Endothelial cell of umbilical vein (primary cell): Measurements from ENCODE around the gene NDUFS8. TPM values are rescaled to one million over a fixed set of nuclear protein-coding genes. Genes with fewer than 3 reads are reported as not detected.

ENCODE experiments used
- BruUV-seq: library from RNA; stranded (reverse); fragments of 400-500 nt; replicated peaks from 2 replicates; lab custom pipeline; 2021; lab: Mats Ljungman, UMichigan
- CTCF ChIA-PET: fragments of 300-600, 350-600 bp; sonication (Branson Sonifier 250); formaldehyde crosslinking; loops from one replicate; lab custom pipeline; 2021; ENCODE audit warnings: antibody characterized with exemption, inconsistent platforms; lab: Charles Lee
- POLR2A ChIA-PET: fragments of 300-600, 350-600 bp; sonication (Branson Sonifier 250); formaldehyde crosslinking; loops from one replicate; lab custom pipeline; 2021; ENCODE audit warnings: antibody characterized with exemption, inconsistent platforms; lab: Charles Lee
- DNase-seq: peaks from one replicate; pipeline ENCODE4 v3.0.0-alpha.2; 2011; ENCODE audit warnings: low read depth, low spot score
- FAIRE-seq: peaks from 2 replicates; lab custom pipeline; 2011; peaks lifted over from hg19 to GRCh38; lab: Jason Lieb, UNC
- H2AFZ ChIP-seq: 2 replicates; pipeline ENCODE4 v1.6.0; 2012; ENCODE audit warnings: low read depth, low read length, control low read depth, inconsistent platforms
- H3K27ac ChIP-seq: 2 replicates; pipeline ENCODE4 v1.5.1; 2011; ENCODE audit warnings: low read depth, mild to moderate bottlenecking, control low read depth, low read length, moderate library complexity; ENCODE audit not compliant: insufficient read depth
- H3K27me3 ChIP-seq, 2 experiments: 2 replicates each; pipeline versions ENCODE4 v1.6.0 to v1.6.1; 2011; ENCODE audit warnings: low read length in 2 of 2, mixed read lengths in 1 of 2; ENCODE audit not compliant: control insufficient read depth in 2 of 2, insufficient read depth in 2 of 2
- H3K36me3 ChIP-seq, 2 experiments: 2 replicates in 1 of 2; 3 replicates in 1 of 2; pipeline ENCODE4 v1.5.1; 2011; ENCODE audit warnings: low read length in 2 of 2, mild to moderate bottlenecking in 1 of 2, moderate library complexity in 1 of 2; ENCODE audit not compliant: control insufficient read depth in 2 of 2, insufficient read depth in 2 of 2; ENCODE audit errors: extremely low read depth in 1 of 2
- H3K4me1 ChIP-seq: 3 replicates; pipeline ENCODE4 v1.5.1; 2011; ENCODE audit warnings: mild to moderate bottlenecking, low read length; ENCODE audit not compliant: control insufficient read depth, insufficient read depth; ENCODE audit errors: extremely low read depth
- H3K4me2 ChIP-seq: 2 replicates; pipeline ENCODE4 v1.6.1; 2011; ENCODE audit warnings: low read length, control low read depth, mixed read lengths; ENCODE audit not compliant: insufficient read depth
- H3K4me3 ChIP-seq, 3 experiments: fragments of 200-600 bp in 1 of 3; sonication (generic), shearing (Covaris generic) in 1 of 3; replicated peaks in 1 of 3; 2 replicates each; pipeline ENCODE4 v1.5.1; 2011 to 2016; ENCODE audit warnings: control low read depth in 3 of 3, low read length in 3 of 3, mild to moderate bottlenecking in 2 of 3, inconsistent platforms in 1 of 3, low read depth in 1 of 3, moderate library complexity in 1 of 3; ENCODE audit not compliant: insufficient read depth in 1 of 3
- H3K79me2 ChIP-seq: 2 replicates; pipeline ENCODE4 v1.6.0; 2012; ENCODE audit warnings: low read length, inconsistent platforms; ENCODE audit not compliant: control insufficient read depth, insufficient read depth
- H3K9ac ChIP-seq: replicated peaks from 2 replicates; pipeline ENCODE3; 2011; ENCODE audit warnings: low read length, control low read depth; ENCODE audit not compliant: insufficient read depth; ENCODE audit errors: extremely low read depth
- H3K9me1 ChIP-seq: replicated peaks from 3 replicates; pipeline ENCODE4 v1.6.0; 2011; ENCODE audit warnings: mild to moderate bottlenecking, low read length; ENCODE audit not compliant: control insufficient read depth, insufficient read depth; ENCODE audit errors: extremely low read depth
- H3K9me3 ChIP-seq: replicated peaks from 2 replicates; pipeline ENCODE4 v1.5.1; 2012; ENCODE audit warnings: low read length, inconsistent platforms; ENCODE audit not compliant: control insufficient read depth, insufficient read depth
- H4K20me1 ChIP-seq: replicated peaks from 2 replicates; pipeline ENCODE3; 2011; ENCODE audit warnings: mild to moderate bottlenecking, low read length; ENCODE audit not compliant: control insufficient read depth, insufficient read depth; ENCODE audit errors: extremely low read depth
- EZH2 ChIP-seq: IDR thresholded peaks from 2 replicates; pipeline ENCODE4 v1.6.1; 2012; ENCODE audit warnings: borderline replicate concordance, low read depth, mild to moderate bottlenecking, moderate library complexity, low read length, inconsistent platforms; ENCODE audit not compliant: severe bottlenecking
- FOS ChIP-seq: IDR thresholded peaks from 2 replicates; pipeline ENCODE4 v1.6.1; 2011; ENCODE audit warnings: mild to moderate bottlenecking, low read length, moderate library complexity, borderline replicate concordance; ENCODE audit not compliant: insufficient read depth
- GATA2 ChIP-seq: IDR thresholded peaks from 2 replicates; pipeline ENCODE4 v1.7.0; 2011; ENCODE audit warnings: low read depth, mild to moderate bottlenecking, moderate library complexity, mixed read lengths, low read length; ENCODE audit not compliant: insufficient read length, insufficient read depth
- JUN ChIP-seq: IDR thresholded peaks from 2 replicates; pipeline ENCODE4 v1.6.1; 2011; ENCODE audit warnings: borderline replicate concordance, low read depth; ENCODE audit not compliant: insufficient read length, insufficient read depth
- MYC ChIP-seq: IDR thresholded peaks from one replicate; pipeline ENCODE4 v1.6.1; 2011; ENCODE audit warnings: mild to moderate bottlenecking, low read depth, low read length
- POLR2A ChIP-seq: IDR thresholded peaks from 2 replicates; pipeline ENCODE4 v1.6.1; 2012; ENCODE audit warnings: low read depth, mild to moderate bottlenecking, control low read depth, low read length
- POLR2AphosphoS5 ChIP-seq: IDR thresholded peaks from 2 replicates; pipeline ENCODE4 v1.6.1; 2012; ENCODE audit warnings: low read depth, mild to moderate bottlenecking, control low read depth, low read length, moderate library complexity; ENCODE audit not compliant: insufficient read depth
- dilution Hi-C: fragments of 300-500 bp; cut with MboI; formaldehyde crosslinking; loops from one replicate; pipeline ENCODE4 v1.15.0; 2019; ENCODE audit warnings: low sequenced_read_pairs; ENCODE audit not compliant: extremely low pct_ligation_motif_present
- intact Hi-C: fragments of 100-400 bp; cut with micrococcal nuclease; formaldehyde crosslinking; loops from one replicate; pipeline ENCODE4 v1.10.0; 2022
- polyA plus RNA-seq, 4 experiments: library from polyadenylated mRNA; depleted of rRNA in 3 of 4; stranded (reverse) in 3 of 4; unstranded in 1 of 4; fragments of >200 nt; gene quantifications; 2 replicates each; pipeline versions ENCODE4 v1.2.1 to v1.2.3, GENCODE V29; 2011 to 2012; ENCODE audit warnings: missing spikeins in 1 of 4
- total RNA-seq: library from RNA; stranded (reverse); gene quantifications from 2 replicates; pipeline ENCODE4 v1.2.3, GENCODE V29; 2021
- TF ChIP-seq, protein P1 (sequence below): IDR thresholded peaks from 2 replicates; pipeline ENCODE4 v1.6.1; 2011; ENCODE audit not compliant: insufficient read depth, insufficient read length
- TF ChIP-seq, protein P2 (sequence below), 2 donors: IDR thresholded peaks; 1 replicate in 1 of 2; 2 replicates in 1 of 2; pipeline ENCODE4 v1.5.1; 2011; ENCODE audit warnings: low read length in 2 of 2, mild to moderate bottlenecking in 2 of 2, moderate library complexity in 2 of 2, control low read depth in 1 of 2, inconsistent platforms in 1 of 2, low read depth in 1 of 2; ENCODE audit not compliant: insufficient read depth in 1 of 2; ENCODE audit errors: extremely low read depth in 1 of 2

NDUFS8 gene
- total and polyA plus RNA-seq, 2 donors (not counting 3 experiments of a cell fraction or from before 2014, with no cell fraction given), result 166 to 170 TPM

GRCh38 chr11:68049509-68050370, 19.3 kb downstream of the NDUFS8 start:
- Histone ChIP-seq H3K9me1 (no peaks in the 10 kb centered on the region), H3K79me2 (no peaks in the 10 kb centered on the region), H3K27ac (no peak overlapping the region), H4K20me1 (no peaks in the 10 kb centered on the region), H3K4me1 (no peaks in the 10 kb centered on the region), H3K4me2 (no peak overlapping the region), H2AFZ (no peak overlapping the region), H3K36me3 (peaks cover 4 to 45% of the 10 kb centered on the region in 2 experiments), H3K9ac (no peak overlapping the region), H3K9me3 (no peaks in the 10 kb centered on the region), H3K4me3 (no peak overlapping the region), H3K27me3 (no peaks in the 10 kb centered on the region)
- ChIA-PET CTCF (no interaction called here), POLR2A (no interaction called here)
- dilution Hi-C loops, result no loop called here
- intact Hi-C loops, result no loop called here
- FAIRE-seq (no peak), DNase-seq (no peak)
- TF ChIP-seq JUN, result no peak
- no peak for TF ChIP-seq EZH2
- no peak for TF ChIP-seq FOS
- TF ChIP-seq MYC, result no peak
- TF ChIP-seq, protein P1, sequence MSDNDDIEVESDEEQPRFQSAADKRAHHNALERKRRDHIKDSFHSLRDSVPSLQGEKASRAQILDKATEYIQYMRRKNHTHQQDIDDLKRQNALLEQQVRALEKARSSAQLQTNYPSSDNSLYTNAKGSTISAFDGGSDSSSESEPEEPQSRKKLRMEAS, result no peak
- TF ChIP-seq, protein P2, sequence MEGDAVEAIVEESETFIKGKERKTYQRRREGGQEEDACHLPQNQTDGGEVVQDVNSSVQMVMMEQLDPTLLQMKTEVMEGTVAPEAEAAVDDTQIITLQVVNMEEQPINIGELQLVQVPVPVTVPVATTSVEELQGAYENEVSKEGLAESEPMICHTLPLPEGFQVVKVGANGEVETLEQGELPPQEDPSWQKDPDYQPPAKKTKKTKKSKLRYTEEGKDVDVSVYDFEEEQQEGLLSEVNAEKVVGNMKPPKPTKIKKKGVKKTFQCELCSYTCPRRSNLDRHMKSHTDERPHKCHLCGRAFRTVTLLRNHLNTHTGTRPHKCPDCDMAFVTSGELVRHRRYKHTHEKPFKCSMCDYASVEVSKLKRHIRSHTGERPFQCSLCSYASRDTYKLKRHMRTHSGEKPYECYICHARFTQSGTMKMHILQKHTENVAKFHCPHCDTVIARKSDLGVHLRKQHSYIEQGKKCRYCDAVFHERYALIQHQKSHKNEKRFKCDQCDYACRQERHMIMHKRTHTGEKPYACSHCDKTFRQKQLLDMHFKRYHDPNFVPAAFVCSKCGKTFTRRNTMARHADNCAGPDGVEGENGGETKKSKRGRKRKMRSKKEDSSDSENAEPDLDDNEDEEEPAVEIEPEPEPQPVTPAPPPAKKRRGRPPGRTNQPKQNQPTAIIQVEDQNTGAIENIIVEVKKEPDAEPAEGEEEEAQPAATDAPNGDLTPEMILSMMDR (IDR thresholded peaks at IDR 0.05; ENCODE audit: extremely low read depth in 1 of 2, insufficient read depth in 1 of 2, low read depth in 1 of 2, low read length in 2 of 2), result no peak
- no peak for TF ChIP-seq POLR2AphosphoS5
- no peak for TF ChIP-seq GATA2
- no peak for TF ChIP-seq POLR2A
- TSS peak; percentile 31 for BruUV-seq
